ENCODE results near the gene ALPK1.

The ALPK1 gene

DNA sequence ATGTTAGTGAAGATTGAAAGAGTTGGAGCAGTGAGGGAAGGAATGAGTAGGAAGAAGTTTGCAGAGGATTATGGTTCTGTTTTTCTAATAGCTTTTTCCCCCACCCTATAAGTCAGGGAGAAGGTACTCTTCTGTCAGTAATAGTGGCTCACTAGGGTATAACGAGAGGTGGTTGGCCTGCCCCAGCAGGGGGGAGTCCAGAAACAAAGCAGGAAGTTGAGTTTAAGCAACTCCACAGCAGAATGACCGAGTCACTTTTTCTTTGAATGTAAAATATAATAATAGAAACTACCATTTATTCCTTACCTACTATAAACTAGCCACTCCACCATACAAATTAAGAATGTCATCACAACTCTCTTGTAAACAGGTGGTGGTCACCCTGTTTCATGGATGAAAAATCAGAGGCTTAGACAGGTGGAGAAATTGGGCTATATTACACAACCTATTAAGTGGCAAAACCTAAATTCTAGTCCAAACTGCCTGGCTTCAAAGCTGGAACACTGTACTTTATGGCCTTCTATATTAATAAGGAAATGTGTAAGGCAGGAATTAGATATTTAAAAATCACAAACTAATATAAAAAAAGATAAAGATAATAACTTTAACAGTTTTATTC lies 43.7 kb upstream of the ALPK1 start:
- no peaks in the 10 kb centered on the region for H3K4me1 ChIP-seq (ENCODE audit: low read length)
- no peaks in the 10 kb centered on the region for H3K9me2 ChIP-seq (replicated peaks; ENCODE audit: insufficient read depth, low read length)
- no peaks in the 10 kb centered on the region; the same call in 1 of the 2 replicates for H3F3A ChIP-seq (ENCODE audit: insufficient read depth, low read length)
- TF ChIP-seq, protein P1, sequence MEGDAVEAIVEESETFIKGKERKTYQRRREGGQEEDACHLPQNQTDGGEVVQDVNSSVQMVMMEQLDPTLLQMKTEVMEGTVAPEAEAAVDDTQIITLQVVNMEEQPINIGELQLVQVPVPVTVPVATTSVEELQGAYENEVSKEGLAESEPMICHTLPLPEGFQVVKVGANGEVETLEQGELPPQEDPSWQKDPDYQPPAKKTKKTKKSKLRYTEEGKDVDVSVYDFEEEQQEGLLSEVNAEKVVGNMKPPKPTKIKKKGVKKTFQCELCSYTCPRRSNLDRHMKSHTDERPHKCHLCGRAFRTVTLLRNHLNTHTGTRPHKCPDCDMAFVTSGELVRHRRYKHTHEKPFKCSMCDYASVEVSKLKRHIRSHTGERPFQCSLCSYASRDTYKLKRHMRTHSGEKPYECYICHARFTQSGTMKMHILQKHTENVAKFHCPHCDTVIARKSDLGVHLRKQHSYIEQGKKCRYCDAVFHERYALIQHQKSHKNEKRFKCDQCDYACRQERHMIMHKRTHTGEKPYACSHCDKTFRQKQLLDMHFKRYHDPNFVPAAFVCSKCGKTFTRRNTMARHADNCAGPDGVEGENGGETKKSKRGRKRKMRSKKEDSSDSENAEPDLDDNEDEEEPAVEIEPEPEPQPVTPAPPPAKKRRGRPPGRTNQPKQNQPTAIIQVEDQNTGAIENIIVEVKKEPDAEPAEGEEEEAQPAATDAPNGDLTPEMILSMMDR (IDR thresholded peaks at IDR 0.05; ENCODE audit: low read length): no peak
- TF ChIP-seq EZH2phosphoT487 (IDR thresholded peaks at IDR 0.05; ENCODE audit: low read length): no peak
- no peak for TF ChIP-seq EZH2 (optimal IDR thresholded peaks at IDR 0.05; ENCODE audit: low read depth, low read length)
- no peak overlapping the region for H2AFZ ChIP-seq (ENCODE audit: low read length)
- no peaks in the 10 kb centered on the region for H3K9me3 ChIP-seq (replicated peaks; ENCODE audit: insufficient read depth, low read length)
- no peak overlapping the region for H3K4me2 ChIP-seq (ENCODE audit: low read depth, low read length)
- H3K9ac ChIP-seq (ENCODE audit: low read length): no peak overlapping the region
- no peaks in the 10 kb centered on the region for H3K27me3 ChIP-seq (replicated peaks; ENCODE audit: insufficient read depth, low read length)
- H4K20me1 ChIP-seq (ENCODE audit: insufficient read depth, low read length): no peaks in the 10 kb centered on the region
- H3K36me3 ChIP-seq (replicated peaks; ENCODE audit: insufficient read depth, low read length): no peaks in the 10 kb centered on the region; the same call in 1 of the 2 replicates
- no peak overlapping the region for H3K27ac ChIP-seq (ENCODE audit: low read length)
- no peak overlapping the region for H3K4me3 ChIP-seq (ENCODE audit: low read length)
- DNase-seq: no peak
- no peaks in the 10 kb centered on the region for H3K79me2 ChIP-seq (ENCODE audit: low read length)

DNA sequence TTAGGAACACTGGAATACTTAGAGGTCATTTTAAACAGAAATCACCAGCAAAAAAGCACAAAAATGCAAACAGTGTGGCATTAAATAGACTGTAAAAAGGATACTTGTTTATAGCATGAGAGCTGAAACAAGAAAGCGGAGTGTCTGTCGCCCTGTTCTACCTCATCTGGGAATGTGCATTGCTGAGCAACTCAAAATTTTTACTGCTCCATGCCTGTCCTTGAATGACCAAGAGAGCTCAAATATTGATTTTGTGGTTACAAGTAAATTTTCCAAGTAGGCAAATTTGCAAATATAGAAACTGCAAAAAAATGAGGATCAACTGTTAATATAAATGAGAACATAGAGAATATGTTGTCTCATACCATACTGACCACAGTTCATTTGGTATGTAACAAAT lies 40.1 kb upstream of the ALPK1 start:
- H3F3A ChIP-seq (ENCODE audit: insufficient read depth, low read length): no peaks in the 10 kb centered on the region; the same call in 1 of the 2 replicates
- TF ChIP-seq EZH2 (optimal IDR thresholded peaks at IDR 0.05; ENCODE audit: low read depth, low read length): no peak
- TF ChIP-seq EZH2phosphoT487 (IDR thresholded peaks at IDR 0.05; ENCODE audit: low read length): no peak
- TF ChIP-seq, protein P1 (IDR thresholded peaks at IDR 0.05; ENCODE audit: low read length): no peak
- no peaks in the 10 kb centered on the region for H3K9me2 ChIP-seq (replicated peaks; ENCODE audit: insufficient read depth, low read length)
- H2AFZ ChIP-seq (ENCODE audit: low read length): no peak overlapping the region
- no peak overlapping the region for H3K4me3 ChIP-seq (ENCODE audit: low read length)
- no peak overlapping the region for H3K27ac ChIP-seq (ENCODE audit: low read length)
- no peaks in the 10 kb centered on the region for H3K79me2 ChIP-seq (ENCODE audit: low read length)
- H3K4me2 ChIP-seq (ENCODE audit: low read depth, low read length): no peak overlapping the region
- H4K20me1 ChIP-seq (ENCODE audit: insufficient read depth, low read length): no peaks in the 10 kb centered on the region
- no peaks in the 10 kb centered on the region; the same call in 1 of the 2 replicates for H3K36me3 ChIP-seq (replicated peaks; ENCODE audit: insufficient read depth, low read length)
- H3K9me3 ChIP-seq (replicated peaks; ENCODE audit: insufficient read depth, low read length): no peaks in the 10 kb centered on the region
- no peak for DNase-seq
- no peak overlapping the region for H3K9ac ChIP-seq (ENCODE audit: low read length)
- H3K4me1 ChIP-seq (ENCODE audit: low read length): no peaks in the 10 kb centered on the region
- no peaks in the 10 kb centered on the region for H3K27me3 ChIP-seq (replicated peaks; ENCODE audit: insufficient read depth, low read length)

DNA sequence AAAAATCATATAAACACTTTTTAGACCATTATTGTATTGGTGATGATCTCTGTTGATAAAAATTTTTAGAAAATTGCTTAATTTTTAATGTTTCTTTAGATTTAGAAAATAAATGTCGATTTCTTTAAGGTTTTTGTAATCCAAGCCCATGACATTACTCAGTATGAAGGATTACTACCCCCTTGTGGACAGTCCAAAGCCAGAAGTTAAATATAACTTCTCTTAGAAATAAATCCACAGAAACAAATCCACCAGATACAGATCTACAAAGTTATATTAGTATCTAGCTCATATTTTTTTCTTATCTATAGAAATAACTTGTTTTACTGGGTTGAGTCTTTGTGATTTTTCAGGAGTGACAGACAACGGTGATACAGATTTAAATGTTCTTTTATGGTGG lies 30.3 kb upstream of the ALPK1 start:
- H4K20me1 ChIP-seq (ENCODE audit: insufficient read depth, low read length): no peaks in the 10 kb centered on the region
- no peak overlapping the region for H3K9ac ChIP-seq (ENCODE audit: low read length)
- H3K79me2 ChIP-seq (ENCODE audit: low read length): peaks cover 2% of the 10 kb centered on the region; the same call in 1 of the 2 replicates
- H3K4me1 ChIP-seq (ENCODE audit: low read length): no peaks in the 10 kb centered on the region; the same call in 1 of the 2 replicates
- no peak overlapping the region for H3K27ac ChIP-seq (ENCODE audit: low read length)
- H3K36me3 ChIP-seq (replicated peaks; ENCODE audit: insufficient read depth, low read length): no peaks in the 10 kb centered on the region
- H3K4me2 ChIP-seq (ENCODE audit: low read depth, low read length): no peak overlapping the region
- no peaks in the 10 kb centered on the region for H3F3A ChIP-seq (ENCODE audit: insufficient read depth, low read length)
- H3K4me3 ChIP-seq (ENCODE audit: low read length): no peak overlapping the region
- H3K27me3 ChIP-seq (replicated peaks; ENCODE audit: insufficient read depth, low read length): no peaks in the 10 kb centered on the region
- no peaks in the 10 kb centered on the region for H3K9me3 ChIP-seq (replicated peaks; ENCODE audit: insufficient read depth, low read length)
- no peaks in the 10 kb centered on the region for H3K9me2 ChIP-seq (replicated peaks; ENCODE audit: insufficient read depth, low read length)
- no peak for TF ChIP-seq EZH2phosphoT487 (IDR thresholded peaks at IDR 0.05; ENCODE audit: low read length)
- TF ChIP-seq, protein P1 (IDR thresholded peaks at IDR 0.05; ENCODE audit: low read length): peak; percentile 45
- no peak overlapping the region for H2AFZ ChIP-seq (ENCODE audit: low read length)
- DNase-seq: peak; percentile 41
